Esophagus muscularis mucosa (tissue), 4 donors: ENCODE measurements around the gene MIPOL1. TPM values are rescaled to one million over a fixed set of nuclear protein-coding genes. Genes with fewer than 3 reads are reported as not detected.
"Not testable (repeated sequence)": the region's sequence is repeated elsewhere in the genome, so short reads cannot be mapped to it uniquely, and the experiment has no call there.

Experiments
- DNase-seq: peaks from one replicate; pipeline ENCODE4 v3.0.0-alpha.2; 2017; ENCODE audit errors: extremely low spot score
- H3K27ac ChIP-seq, 4 donors: fragments of 200-600 bp; sonication (generic); replicated peaks in 1 of 4; 1 replicate in 3 of 4; 2 replicates in 1 of 4; pipeline ENCODE4 v1.5.1; 2016 to 2019; ENCODE audit warnings: mild to moderate bottlenecking in 1 of 4
- H3K27me3 ChIP-seq, 4 donors: fragments of 200-600 bp; sonication (generic); one replicate each; pipeline versions ENCODE4 v1.5.1 to v1.6.0; 2016 to 2019
- H3K36me3 ChIP-seq, 4 donors: fragments of 200-600 bp; sonication (generic); one replicate each; pipeline ENCODE4 v1.5.1; 2016 to 2019
- H3K4me1 ChIP-seq, 4 donors: fragments of 200-600 bp; sonication (generic); one replicate each; pipeline ENCODE4 v1.5.1; 2016 to 2019
- H3K4me3 ChIP-seq, 4 donors: fragments of 200-600 bp; sonication (generic); 1 replicate in 2 of 4; 2 replicates in 2 of 4; pipeline ENCODE4 v1.5.1; 2016 to 2019; ENCODE audit warnings: mild to moderate bottlenecking in 4 of 4, moderate library complexity in 1 of 4
- H3K9me3 ChIP-seq, 4 donors: fragments of 200-600 bp; sonication (generic); 1 replicate in 3 of 4; 2 replicates in 1 of 4; pipeline ENCODE4 v1.5.1; 2016 to 2019
- CTCF ChIP-seq, 3 experiments: fragments of 200-600 bp in 2 of 3; fragments of 450-650 bp in 1 of 3; sonication (generic) in 2 of 3; IDR thresholded peaks; one replicate each; pipeline ENCODE4 v1.5.1; 2017 to 2019; ENCODE audit warnings: antibody characterized with exemption in 3 of 3, mild to moderate bottlenecking in 2 of 3, moderate library complexity in 1 of 3
- EP300 ChIP-seq: sonication (generic); formaldehyde crosslinking; IDR thresholded peaks from one replicate; pipeline ENCODE4 v1.6.1; 2017; ENCODE audit warnings: antibody characterized with exemption
- POLR2A ChIP-seq: fragments of 450-650 bp; IDR thresholded peaks from one replicate; pipeline ENCODE4 v1.6.1; 2017; ENCODE audit warnings: antibody characterized with exemption, moderate library complexity, mild to moderate bottlenecking, low read depth
- POLR2AphosphoS5 ChIP-seq, 2 donors: sonication (generic); formaldehyde crosslinking; IDR thresholded peaks; one replicate each; pipeline ENCODE4 v1.6.1; 2017; ENCODE audit warnings: antibody characterized with exemption in 2 of 2
- WGBS: methylation state at CpG from one replicate; pipeline ENCODE4 v1.1.5; 2018; 5-methylcytosine and 5-hydroxymethylcytosine counted together
- intact Hi-C: fragments of 100-400 bp; cut with DNase I; formaldehyde crosslinking; loops from one replicate; pipeline ENCODE4 v1.15.1; 2023
- total RNA-seq, 4 donors: library from RNA; depleted of rRNA; stranded (reverse); fragments of >200 nt; gene quantifications; one replicate each; pipeline versions ENCODE4 v1.1.0 to v1.2.1, GENCODE V29; 2016

The MIPOL1 gene
- total RNA-seq, 4 donors from 2014 or later = 6.5 to 21.2 (median 10.4) TPM

DNA sequence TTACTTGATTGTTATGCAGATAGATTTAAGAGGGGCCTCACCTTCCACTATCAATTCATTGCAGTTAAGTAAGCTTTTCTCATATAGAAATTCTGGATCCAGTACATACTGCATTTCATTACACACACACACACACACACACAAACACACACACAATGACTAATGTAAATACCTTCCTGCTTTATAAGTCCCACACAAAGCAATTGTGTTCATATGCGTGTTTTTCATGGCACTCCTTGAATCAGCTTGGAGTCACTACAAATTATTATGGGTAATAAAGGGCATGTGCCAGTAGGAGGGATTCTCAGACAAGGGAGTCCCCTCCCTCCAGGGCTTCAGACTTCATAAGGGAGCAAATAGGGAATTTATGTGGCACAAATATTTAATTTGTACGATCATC lies 4.5 kb downstream of the MIPOL1 start:
- intact Hi-C loops = no loop called here
- H3K27ac ChIP-seq = no peak overlapping the region
- no peak overlapping the region for H3K4me3 ChIP-seq
- H3K36me3 ChIP-seq = no peaks in the 10 kb centered on the region
- no peak for DNase-seq
- H3K9me3 ChIP-seq = peaks cover 0 to 8% (median 0%) of the 10 kb centered on the region in 4 donors
- WGBS = 97% methylated on average over 2 of the region's 2 CpGs
- H3K27me3 ChIP-seq = no peaks in the 10 kb centered on the region
- no peak for TF ChIP-seq CTCF (IDR thresholded peaks at IDR 0.05)
- no peak for TF ChIP-seq POLR2A
- TF ChIP-seq POLR2AphosphoS5 (IDR thresholded peaks at IDR 0.05) = no peak
- no peak for TF ChIP-seq EP300
- H3K4me1 ChIP-seq = peaks cover 3 to 19% (median 11%) of the 10 kb centered on the region in 4 donors

GRCh38 chr14:37202812-37203211 lies 5.1 kb downstream of the MIPOL1 start:
- Histone ChIP-seq H3K36me3 (no peaks in the 10 kb centered on the region), H3K4me3 (no peak overlapping the region), H3K9me3 (peaks cover 0 to 8% (median 0%) of the 10 kb centered on the region in 4 donors), H3K27me3 (no peaks in the 10 kb centered on the region), H3K4me1 (peaks cover 3 to 19% (median 11%) of the 10 kb centered on the region in 4 donors), H3K27ac (no peak overlapping the region)
- 91% methylated on average over 2 of the region's 2 CpGs for WGBS
- intact Hi-C loops = no loop called here
- TF ChIP-seq POLR2A = no peak
- no peak for TF ChIP-seq CTCF (IDR thresholded peaks at IDR 0.05)
- no peak for TF ChIP-seq POLR2AphosphoS5 (IDR thresholded peaks at IDR 0.05)
- no peak for TF ChIP-seq EP300
- DNase-seq = no peak

GRCh38 chr14:37203423-37203822 lies 5.7 kb downstream of the MIPOL1 start:
- Histone ChIP-seq H3K4me3 (no peak overlapping the region), H3K27me3 (no peaks in the 10 kb centered on the region), H3K36me3 (no peaks in the 10 kb centered on the region), H3K27ac (no peak overlapping the region), H3K9me3 (peaks cover 0 to 8% (median 0%) of the 10 kb centered on the region in 4 donors), H3K4me1 (peaks cover 3 to 18% (median 9%) of the 10 kb centered on the region in 4 donors)
- 92% methylated on average over 1 of the region's 1 CpG for WGBS
- DNase-seq = no peak
- TF ChIP-seq POLR2A (no peak), CTCF (IDR thresholded peaks at IDR 0.05) (no peak), EP300 (no peak), POLR2AphosphoS5 (IDR thresholded peaks at IDR 0.05) (no peak)
- intact Hi-C loops = no loop called here

GRCh38 chr14:37205623-37206605 lies 8.2 kb downstream of the MIPOL1 start:
- DNase-seq, H3K27ac ChIP-seq, intact Hi-C loops, H3K36me3 ChIP-seq, H3K4me3 ChIP-seq, H3K27me3 ChIP-seq, H3K9me3 ChIP-seq, H3K4me1 ChIP-seq: not testable (repeated sequence)
- WGBS = 93% methylated on average over 5 of the region's 7 CpGs

GRCh38 chr14:37209617-37210016 lies 11.9 kb downstream of the MIPOL1 start:
- intact Hi-C loops = not testable (repeated sequence)
- WGBS = 92% methylated on average over 2 of the region's 2 CpGs

More at GRCh38 chr14:37209617-37210016, 11.9 kb downstream of the MIPOL1 start:
- DNase-seq, H3K36me3 ChIP-seq, H3K27ac ChIP-seq, H3K4me3 ChIP-seq, H3K9me3 ChIP-seq, H3K4me1 ChIP-seq, H3K27me3 ChIP-seq: not testable (repeated sequence)
